SK-N-SH treated with all-trans-retinoic acid at 6 μM for 48 hours (cell line): Measurements from ENCODE around the gene AGO4.

ENCODE experiments used
- CREB5 ChIP-seq: fragments of 250-450 bp; sonication (Bioruptor Pico); IDR thresholded peaks from 2 replicates; pipeline ENCODE4 v1.5.1; 2020; ENCODE audit warnings: low read depth, mild to moderate bottlenecking, moderate library complexity
- PATZ1 ChIP-seq: fragments of 250-450 bp; sonication (Bioruptor Pico); IDR thresholded peaks from 2 replicates; pipeline ENCODE4 v1.8.0; 2020; ENCODE audit warnings: mild to moderate bottlenecking, moderate library complexity, borderline replicate concordance
- ZFP3 ChIP-seq: fragments of 250-450 bp; sonication (Bioruptor Pico); IDR thresholded peaks from 2 replicates; pipeline ENCODE4 v1.5.0; 2020; ENCODE audit warnings: mild to moderate bottlenecking, moderate library complexity
- ZNF70 ChIP-seq: fragments of 450-650 bp; formaldehyde crosslinking; IDR thresholded peaks from 2 replicates; pipeline ENCODE4 v1.5.0; 2020; ENCODE audit warnings: mild to moderate bottlenecking, moderate library complexity

GRCh38 chr1:35873243-35873750, 65.5 kb downstream of the AGO4 start:
- TF ChIP-seq CREB5 (CRISPR knock-in tag) (no peak), ZNF70 (CRISPR knock-in tag) (no peak), ZFP3 (CRISPR knock-in tag) (no peak), PATZ1 (no peak)
